ENCODE measurements around the gene CBR3.
"Not testable (repeated sequence)": the region's sequence is repeated elsewhere in the genome, so short reads cannot be mapped to it uniquely, and the experiment has no call there.

The CBR3 gene

DNA sequence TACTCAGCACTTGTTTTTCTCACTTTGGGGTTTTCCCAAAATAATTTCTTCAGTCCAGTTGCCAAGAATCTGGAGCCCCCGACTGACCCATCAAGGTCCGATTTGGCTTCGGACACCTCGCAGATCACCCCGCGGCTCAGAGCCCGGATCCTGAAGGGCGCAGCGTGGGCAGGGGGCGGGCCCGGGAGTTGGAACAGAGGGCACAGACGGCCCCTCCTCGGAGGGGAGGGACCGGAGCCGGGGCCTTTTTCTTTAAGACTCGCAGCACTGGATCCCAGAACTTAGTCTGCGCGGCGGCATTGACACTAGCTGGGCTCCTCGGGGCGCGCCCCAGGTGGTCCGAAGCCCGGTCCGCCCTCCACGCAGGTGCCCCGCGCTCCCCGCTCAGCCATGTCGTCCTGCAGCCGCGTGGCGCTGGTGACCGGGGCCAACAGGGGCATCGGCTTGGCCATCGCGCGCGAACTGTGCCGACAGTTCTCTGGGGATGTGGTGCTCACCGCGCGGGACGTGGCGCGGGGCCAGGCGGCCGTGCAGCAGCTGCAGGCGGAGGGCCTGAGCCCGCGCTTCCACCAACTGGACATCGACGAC, at the start of gene CBR3:
CBR3 (plus strand) TSS at position 277 of the 588 bp plus-strand sequence; CDS start at position 391, 114 bp downstream.
- DNase-seq (ENCODE audit: low spot score), result no peak

DNA sequence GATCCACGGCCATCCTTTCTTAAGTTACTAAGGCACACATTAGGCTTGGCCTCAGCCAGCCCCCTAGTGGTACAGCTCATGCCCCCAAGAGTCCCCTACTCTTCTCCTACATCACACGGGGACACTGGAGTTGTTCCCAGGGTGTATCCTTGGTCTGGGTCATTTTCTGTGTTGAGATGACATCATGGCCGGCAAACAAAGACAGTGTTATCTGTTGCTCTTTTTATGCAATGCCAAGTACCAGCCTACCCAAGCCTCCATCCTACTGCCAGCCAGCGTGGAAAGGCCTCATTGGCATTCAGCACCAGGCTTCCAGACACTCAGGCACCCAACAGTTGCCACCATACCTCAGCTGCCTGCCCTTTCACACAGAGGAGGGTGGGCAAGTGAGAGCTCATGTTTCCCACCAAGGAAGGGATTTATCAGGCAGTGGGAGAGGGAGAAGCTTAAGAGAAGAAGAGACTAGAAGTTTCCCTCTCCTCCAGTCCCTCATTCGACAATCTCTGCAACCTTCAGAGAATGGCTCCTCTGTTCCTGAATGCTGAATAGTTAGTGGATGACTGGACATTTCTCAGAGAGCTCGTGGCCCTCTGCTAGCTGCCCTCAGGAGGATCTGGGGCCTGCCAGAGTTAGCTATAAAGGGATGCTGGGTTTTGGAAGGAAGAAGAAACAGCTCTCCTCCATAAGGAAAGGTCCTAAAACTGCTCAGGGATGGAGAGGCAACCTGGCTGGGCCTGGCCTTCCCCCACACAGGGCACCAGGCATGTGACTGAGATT, 47.3 kb upstream of the CBR3 start:
- no peak for DNase-seq (ENCODE audit: low spot score)

- DNase-seq (ENCODE audit: low spot score), result no peak
Observed at GRCh38 chr21:36089946-36090345, 44.9 kb upstream of the CBR3 start.

DNA sequence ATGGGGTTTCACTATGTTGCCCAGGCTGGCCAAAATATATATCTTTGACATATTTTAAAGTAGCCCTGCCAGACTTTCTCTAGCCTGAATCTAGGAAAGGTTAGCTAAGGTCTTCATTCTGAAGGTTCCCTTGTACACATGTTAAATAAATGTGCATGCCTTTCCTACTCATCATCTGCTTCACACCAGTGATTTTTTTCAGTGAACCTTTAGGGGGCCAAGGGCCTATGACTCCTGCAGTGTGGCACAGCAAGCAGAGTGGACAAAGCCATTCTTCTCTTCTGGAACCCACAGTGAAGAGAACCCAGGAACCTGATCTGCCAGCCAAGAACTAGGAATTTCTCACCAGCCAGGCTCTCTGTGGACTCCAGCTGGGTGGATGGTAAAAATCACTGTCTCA, 42.2 kb upstream of the CBR3 start:
- DNase-seq (ENCODE audit: low spot score), result no peak

DNA sequence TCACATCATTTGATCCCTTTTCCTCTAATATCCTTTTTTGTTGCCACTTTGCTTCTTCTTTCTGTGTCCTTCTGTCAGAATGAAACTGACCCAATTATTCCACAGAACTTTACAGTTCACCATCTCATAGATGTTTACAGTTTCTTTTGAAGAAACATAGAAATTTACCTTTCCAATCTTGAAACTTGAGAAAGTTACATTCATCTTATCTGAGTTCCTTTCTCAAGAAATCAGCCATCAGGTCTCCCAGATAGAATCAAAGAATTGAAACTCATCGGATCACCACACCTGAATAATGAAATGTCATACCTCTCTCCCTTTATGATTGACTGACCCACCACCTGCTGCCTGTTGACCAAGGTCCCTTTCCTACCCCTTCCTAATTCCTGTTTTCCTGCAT, 41.4 kb upstream of the CBR3 start:
- DNase-seq (ENCODE audit: low spot score), result no peak

DNA sequence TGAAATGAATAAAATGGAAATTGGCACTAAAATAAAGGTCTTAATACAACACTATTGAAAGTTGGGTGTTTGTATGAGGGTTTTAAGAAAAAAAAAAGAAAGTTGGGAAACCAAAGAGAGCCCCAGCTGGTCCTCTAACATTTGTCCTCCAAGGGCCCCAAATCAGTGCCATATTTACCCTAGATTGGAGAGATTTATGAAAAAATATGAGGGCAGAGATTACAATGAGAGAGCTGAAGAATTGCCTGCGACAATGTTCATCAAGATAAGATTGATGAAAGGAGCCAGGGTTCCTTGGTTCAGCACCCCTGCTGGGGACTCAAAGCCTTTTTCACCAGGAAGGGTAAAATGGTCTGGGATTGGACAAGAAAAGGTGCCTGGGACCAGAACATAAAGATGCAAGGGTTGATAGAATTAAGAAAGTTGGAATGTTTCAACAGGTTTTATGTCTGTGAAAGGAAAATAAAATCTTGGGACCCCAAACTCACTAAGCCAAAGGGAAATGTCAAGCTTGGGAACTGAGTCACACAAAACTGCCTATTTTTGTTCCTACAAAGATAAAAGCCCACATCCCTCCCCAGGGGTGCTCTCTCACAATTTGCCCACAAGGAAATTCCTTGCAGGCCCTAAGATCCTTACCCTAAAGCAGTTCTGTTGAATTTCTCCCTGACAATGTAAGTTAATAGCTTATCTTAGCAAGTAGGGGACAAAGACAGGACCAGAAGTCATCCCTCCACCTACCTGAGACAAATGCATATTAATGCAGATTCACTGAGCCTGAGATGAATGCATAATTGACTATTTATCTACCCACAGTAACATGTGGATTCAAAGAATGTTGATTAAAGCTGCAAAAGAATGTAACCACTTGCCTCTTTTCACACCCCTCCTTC, 38.2 kb upstream of the CBR3 start:
- no peak for DNase-seq (ENCODE audit: low spot score)

DNA sequence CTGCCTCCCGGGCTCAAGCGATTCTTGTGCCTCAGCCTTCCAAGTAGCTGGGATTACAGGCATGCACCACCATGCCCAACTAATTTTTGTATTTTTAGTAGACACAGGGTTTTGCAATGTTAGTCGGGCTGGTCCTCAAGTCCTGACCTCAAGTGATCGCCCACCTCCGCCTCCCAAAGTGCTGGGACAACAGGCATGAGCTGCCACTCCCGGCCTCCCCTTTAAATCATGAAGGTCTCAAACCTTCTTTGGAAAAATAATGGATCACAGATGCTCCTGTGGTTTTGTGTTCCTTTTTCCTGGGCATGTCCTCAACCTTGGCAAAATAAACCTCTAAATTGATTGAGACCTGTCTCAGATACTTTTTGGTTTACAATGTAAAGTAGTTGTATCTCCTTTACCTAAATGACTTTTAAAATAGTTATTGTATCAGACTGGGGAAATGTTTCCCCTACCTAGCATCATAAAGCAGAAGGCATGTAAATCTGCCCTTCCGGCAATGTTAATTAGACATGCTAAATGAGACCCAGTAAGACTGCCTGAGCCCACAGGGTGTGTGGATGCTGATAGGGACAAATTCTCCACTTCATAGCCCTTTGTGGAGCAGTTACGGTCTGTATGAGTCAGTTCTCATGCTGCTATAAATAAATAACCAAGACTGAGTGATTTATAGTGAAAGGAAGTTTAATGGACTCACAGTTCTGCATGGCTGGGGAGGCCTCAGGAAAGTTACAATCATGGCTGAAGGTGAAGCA, 37.3 kb upstream of the CBR3 start:
- DNase-seq (ENCODE audit: low spot score), result no peak

DNA sequence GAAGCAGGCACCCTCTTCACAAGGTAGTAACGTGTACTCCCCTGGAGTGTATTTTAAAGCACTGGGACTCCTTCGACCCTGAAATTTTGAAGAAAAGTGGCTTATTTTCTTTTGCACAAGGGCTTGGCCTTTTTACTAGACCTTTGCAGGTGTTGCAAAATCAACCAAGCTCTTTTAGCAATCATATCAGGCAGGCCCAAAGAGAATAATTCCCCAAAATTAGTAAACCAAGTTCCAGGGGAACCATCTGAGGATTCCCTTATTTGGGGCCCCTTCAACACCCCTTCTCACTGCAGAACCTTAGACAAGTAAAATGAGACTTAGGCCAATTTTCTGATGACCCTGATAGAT, 36.7 kb upstream of the CBR3 start:
- no peak for DNase-seq (ENCODE audit: low spot score)

- DNase-seq (ENCODE audit: low spot score), result no peak
Observed at GRCh38 chr21:36099000-36099399, 35.9 kb upstream of the CBR3 start.

DNA sequence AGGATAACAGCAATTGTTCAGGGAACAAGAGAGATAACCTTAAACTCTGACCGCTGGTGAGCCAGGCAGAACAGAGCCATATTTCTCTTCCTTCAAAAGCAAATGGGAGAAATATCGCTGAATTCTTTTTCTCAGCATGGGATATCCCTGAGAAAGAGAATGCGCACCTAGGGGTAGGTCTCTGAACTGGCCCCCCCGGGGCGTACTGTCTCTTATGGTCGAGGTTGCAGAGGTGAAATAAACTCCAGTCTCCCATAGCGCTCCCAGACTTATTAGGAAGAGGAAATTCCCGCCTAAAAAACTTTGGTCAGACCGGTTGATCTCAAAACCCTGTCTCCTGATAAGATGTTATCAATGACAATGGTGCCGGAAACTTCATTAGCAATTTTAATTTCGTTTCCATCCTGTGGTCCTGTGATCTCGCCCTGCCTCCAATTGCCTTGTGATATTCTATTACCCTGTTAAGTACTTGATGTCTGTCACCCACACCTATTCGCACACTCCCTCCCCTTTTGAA, 35.1 kb upstream of the CBR3 start:
- not testable (repeated sequence) for DNase-seq (ENCODE audit: low spot score)

GRCh38 chr21:36100971-36101641, 33.8 kb upstream of the CBR3 start:
- no peak for DNase-seq (ENCODE audit: low spot score)

DNA sequence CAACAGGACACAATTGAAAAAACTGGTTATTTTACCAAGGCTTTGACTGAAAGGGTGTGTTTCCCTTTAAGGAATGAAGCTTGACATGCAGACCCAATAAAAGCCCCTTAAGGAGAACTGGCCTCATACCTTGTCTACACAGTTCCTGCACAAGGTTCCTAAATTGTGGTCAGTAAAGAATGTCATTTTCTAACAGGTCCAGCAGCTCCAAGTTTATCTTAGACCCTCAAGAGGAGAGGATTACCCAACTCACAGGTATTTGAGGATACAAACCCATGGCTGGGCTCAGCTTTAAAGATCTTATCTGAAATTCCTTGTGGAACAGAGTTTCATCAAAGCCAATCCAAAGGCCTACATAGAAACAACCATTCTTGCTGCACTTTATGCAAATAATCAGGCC, 31.4 kb upstream of the CBR3 start:
- no peak for DNase-seq (ENCODE audit: low spot score)

- peak; percentile 15 for DNase-seq (ENCODE audit: low spot score)
Observed at GRCh38 chr21:36104317-36105300, 30.3 kb upstream of the CBR3 start.

- no peak for DNase-seq (ENCODE audit: low spot score)
Observed at GRCh38 chr21:36105327-36105842, 29.5 kb upstream of the CBR3 start.

DNA sequence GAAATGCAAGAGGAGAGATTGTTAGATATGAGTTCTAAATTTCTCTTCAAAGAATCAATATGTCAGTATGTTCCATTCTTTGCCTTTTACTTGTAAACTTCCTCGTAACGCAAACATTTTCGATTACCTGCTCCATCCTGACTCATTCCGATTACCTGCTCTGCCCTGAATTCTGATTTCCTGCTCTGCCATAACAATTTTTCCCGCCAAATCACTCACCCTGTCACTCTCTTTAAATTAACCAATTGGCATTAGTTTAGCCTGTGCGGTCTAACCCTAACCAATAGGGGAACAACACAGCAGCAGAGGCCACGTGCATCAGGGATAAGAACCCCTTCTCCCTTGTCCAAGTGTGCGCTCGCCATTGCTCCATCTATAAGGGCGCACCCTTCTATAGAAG, 25.0 kb upstream of the CBR3 start:
- DNase-seq (ENCODE audit: low spot score), result no peak

DNA sequence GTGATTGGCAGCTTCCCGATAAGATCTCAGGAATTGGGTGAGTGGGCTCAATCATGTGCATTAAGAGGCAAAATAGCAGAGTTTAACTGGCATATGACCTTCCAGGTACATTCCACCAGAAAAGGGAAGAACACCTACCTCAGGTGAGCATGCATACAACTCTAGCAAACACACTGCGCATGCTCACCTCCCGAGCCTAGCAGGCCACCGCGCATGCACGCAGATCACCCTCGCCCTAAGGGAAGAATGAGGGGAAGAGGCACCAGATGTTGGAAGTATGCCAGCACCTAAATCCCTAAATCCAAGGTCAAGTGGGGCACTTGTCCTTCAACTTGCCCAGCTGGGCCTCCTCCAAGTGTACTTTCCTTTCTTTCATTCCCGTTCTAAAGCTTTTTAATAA, 23.6 kb upstream of the CBR3 start:
- DNase-seq (ENCODE audit: low spot score), result no peak

GRCh38 chr21:36113647-36114428, 21.0 kb upstream of the CBR3 start:
- no peak for DNase-seq (ENCODE audit: low spot score)

DNA sequence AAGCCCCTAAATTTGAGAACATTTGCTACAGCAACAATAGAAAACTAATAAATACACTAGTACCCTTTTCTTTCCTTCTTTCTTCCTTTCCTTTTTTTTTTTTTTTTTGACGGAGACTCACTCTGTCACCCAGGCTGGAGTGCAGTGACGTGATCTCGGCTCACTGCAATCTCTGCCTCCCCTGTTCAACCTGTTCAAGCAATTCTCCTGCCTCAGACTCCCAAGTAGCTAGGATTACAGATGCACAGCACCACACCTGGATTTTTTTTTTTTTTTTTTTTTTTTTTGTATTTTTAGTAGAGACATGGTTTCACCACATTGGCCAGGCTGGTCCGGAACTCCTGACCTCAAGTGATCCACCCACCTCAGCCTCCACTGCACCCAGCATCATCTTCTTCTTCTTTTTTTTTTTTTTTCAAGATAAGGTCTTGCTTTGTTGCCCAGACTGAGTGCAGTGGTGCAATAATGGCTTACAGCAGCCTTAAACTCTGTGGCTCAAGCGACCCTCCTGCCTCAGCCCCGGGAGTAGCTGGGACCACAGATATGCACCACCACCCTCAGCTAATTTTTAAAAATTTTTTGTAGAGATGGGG, 19.6 kb upstream of the CBR3 start:
- no peak for DNase-seq (ENCODE audit: low spot score)

GRCh38 chr21:36117286-36117741, 17.6 kb upstream of the CBR3 start:
- DNase-seq (ENCODE audit: low spot score), result no peak

Data from hematopoietic multipotent progenitor cell treated with erythropoietin and hydrocortisone succinate and interleukin-3 and kit ligand, for 17 days (in vitro differentiated cells).